Spinal cord (tissue), 10 donors: ENCODE measurements around the gene KLF6. TPM values are rescaled to one million over a fixed set of nuclear protein-coding genes. Genes with fewer than 3 reads are reported as not detected.

ENCODE experiments used
- DNase-seq, 6 donors: peaks; one replicate each; pipeline versions ENCODE4 v3.0.0 to v3.0.0-alpha.2; 2013 to 2015; ENCODE audit warnings: low spot score in 6 of 6, low read depth in 4 of 6
- H3K27ac ChIP-seq: one replicate; pipeline ENCODE4 v1.5.1; 2013; ENCODE audit warnings: low read depth, low read length, control low read depth
- H3K27me3 ChIP-seq: one replicate; pipeline ENCODE4 v1.6.1; 2013; ENCODE audit warnings: low read length; ENCODE audit not compliant: control insufficient read depth, insufficient read depth
- H3K36me3 ChIP-seq: one replicate; pipeline ENCODE4 v1.6.1; 2013; ENCODE audit warnings: low read length; ENCODE audit not compliant: control insufficient read depth, insufficient read depth
- H3K4me1 ChIP-seq: one replicate; pipeline ENCODE4 v1.6.1; 2013; ENCODE audit warnings: low read length; ENCODE audit not compliant: control insufficient read depth, insufficient read depth
- H3K4me3 ChIP-seq: one replicate; pipeline ENCODE4 v1.5.1; 2013; ENCODE audit warnings: low read depth, low read length, control low read depth
- H3K9me3 ChIP-seq: one replicate; pipeline ENCODE4 v1.6.1; 2013; ENCODE audit warnings: low read length; ENCODE audit not compliant: control insufficient read depth, insufficient read depth
- WGBS: methylation state at CpG from one replicate; pipeline ENCODE4 v1.1.5; 2013; ENCODE audit warnings: missing lambda C conversion rate; ENCODE audit not compliant: insufficient coverage; 5-methylcytosine and 5-hydroxymethylcytosine counted together
- polyA plus RNA-seq, 2 donors: library from polyadenylated mRNA; unstranded; fragments of 120-200 nt; gene quantifications; one replicate each; pipeline ENCODE4 v1.2.1, GENCODE V29; 2013; ENCODE audit not compliant: insufficient read length in 2 of 2
- total RNA-seq, 2 donors: library from RNA; depleted of rRNA in 1 of 2; stranded (reverse); fragments of 120-200 nt in 1 of 2; fragments of >200 nt in 1 of 2; gene quantifications; one replicate each; pipeline versions ENCODE4 v1.2.3 to v1.2.4, GENCODE V29; 2013 to 2014
- donor health status: healthy.

KLF6 gene
- total and polyA plus RNA-seq, 4 donors, result 38.4 to 70.3 (median 47.1) TPM

GRCh38 chr10:3727268-3727667 lies 57.7 kb downstream of the KLF6 start:
- H3K4me1 ChIP-seq, result peaks cover 3% of the 10 kb centered on the region
- H3K9me3 ChIP-seq, result peaks cover 1% of the 10 kb centered on the region
- no peak overlapping the region for H3K27ac ChIP-seq
- DNase-seq, result no peak
- H3K36me3 ChIP-seq, result no peaks in the 10 kb centered on the region
- no peaks in the 10 kb centered on the region for H3K27me3 ChIP-seq
- no peak overlapping the region for H3K4me3 ChIP-seq
- WGBS, result 70% methylated on average over 5 of the region's 7 CpGs
